Stimulated activated CD4-positive, alpha-beta T cell treated with anti-CD3 and anti-CD28 coated beads, Interleukin-2, amount 100 ng/mL, for 4 hours (primary cell): ENCODE results near the gene CFL2.
"Not testable (repeated sequence)": the region's sequence is repeated elsewhere in the genome, so short reads cannot be mapped to it uniquely, and the experiment has no call there.

Experiments used
- DNase-seq: peaks from one replicate; pipeline ENCODE4 v3.0.0-alpha.2; 2020; ENCODE audit warnings: low read depth

CFL2 gene

GRCh38 chr14:34711796-34712712, 2.3 kb downstream of the CFL2 start:
- no peak for DNase-seq

- DNase-seq = no peak
Observed at GRCh38 chr14:34711169-34711568, 3.2 kb downstream of the CFL2 start.

- DNase-seq = no peak
Observed at GRCh38 chr14:34710744-34711143, 3.6 kb downstream of the CFL2 start.

- DNase-seq = no peak
Observed at GRCh38 chr14:34710006-34710405, 4.4 kb downstream of the CFL2 start.

GRCh38 chr14:34707722-34708121, 6.7 kb downstream of the CFL2 start:
- no peak for DNase-seq

GRCh38 chr14:34701808-34702207, 12.6 kb downstream of the CFL2 start:
- DNase-seq = no peak

GRCh38 chr14:34700622-34701130, 13.7 kb downstream of the CFL2 start:
- no peak for DNase-seq

- DNase-seq = no peak
Observed at GRCh38 chr14:34699873-34700621, 14.3 kb downstream of the CFL2 start.

- DNase-seq = not testable (repeated sequence)
Observed at GRCh38 chr14:34694216-34694615, 20.2 kb downstream of the CFL2 start.

GRCh38 chr14:34693228-34693939, 21.0 kb downstream of the CFL2 start:
- no peak for DNase-seq

- no peak for DNase-seq
Observed at GRCh38 chr14:34692898-34693227, 21.5 kb downstream of the CFL2 start.

- no peak for DNase-seq
Observed at GRCh38 chr14:34692348-34692747, 22.0 kb downstream of the CFL2 start.

- DNase-seq = no peak
Observed at GRCh38 chr14:34691206-34691605, 23.2 kb downstream of the CFL2 start.

- no peak for DNase-seq
Observed at GRCh38 chr14:34688470-34689206, 25.8 kb downstream of the CFL2 start.

- DNase-seq = no peak
Observed at GRCh38 chr14:34685819-34686428, 28.5 kb downstream of the CFL2 start.

GRCh38 chr14:34684578-34684977, 29.8 kb downstream of the CFL2 start:
- DNase-seq = no peak

GRCh38 chr14:34682787-34683321, 31.5 kb downstream of the CFL2 start:
- DNase-seq = no peak

GRCh38 chr14:34680806-34681479, 33.5 kb downstream of the CFL2 start:
- no peak for DNase-seq

- DNase-seq = no peak
Observed at GRCh38 chr14:34678735-34679134, 35.7 kb downstream of the CFL2 start.

GRCh38 chr14:34678306-34678705, 36.1 kb downstream of the CFL2 start:
- no peak for DNase-seq
